ENCODE results near the gene ZFC3H1. TPM values are rescaled to one million over a fixed set of nuclear protein-coding genes. Genes with fewer than 3 reads are reported as not detected.

The ZFC3H1 gene
- total and polyA plus RNA-seq, 12 donors: 6.9 to 26.5 (median 17.2) TPM

DNA sequence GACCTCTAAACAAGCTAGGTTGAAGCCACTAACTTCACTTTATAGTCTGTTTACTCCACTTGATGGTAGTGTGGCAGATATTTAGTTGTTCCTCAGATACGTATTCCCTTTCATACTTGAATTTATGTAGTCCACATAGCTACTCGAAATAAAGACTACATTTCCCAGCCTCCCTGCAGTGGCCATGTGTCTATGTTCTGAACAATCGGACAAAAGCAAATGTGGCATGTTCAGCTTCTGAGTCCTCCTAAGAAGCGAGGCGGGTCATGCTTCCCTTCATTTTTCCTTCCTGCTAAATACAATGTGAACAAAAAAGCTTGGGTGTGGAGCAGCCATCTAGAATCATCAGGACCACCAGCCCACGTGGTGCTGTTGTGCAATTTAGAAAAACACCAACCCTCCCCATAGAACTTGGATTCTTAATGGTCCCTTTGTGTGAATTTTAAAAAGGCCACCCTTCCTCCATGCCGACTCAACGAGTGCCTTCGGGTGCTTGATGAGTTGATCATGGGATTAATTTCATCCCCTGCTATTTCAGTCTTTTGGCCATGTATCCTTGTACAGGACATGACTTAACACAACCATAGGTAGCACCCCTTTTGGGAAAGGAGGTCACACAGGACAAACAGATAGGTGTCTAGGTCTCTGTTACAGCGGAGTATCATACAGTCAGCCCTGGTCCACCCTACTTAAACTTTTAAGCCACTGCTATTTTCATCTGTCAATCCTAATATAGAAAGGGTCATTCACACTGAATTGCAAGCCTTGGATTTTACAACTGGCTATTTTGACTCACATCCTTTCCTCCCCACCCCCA, 60.7 kb downstream of the ZFC3H1 start:
- Histone ChIP-seq H3K4me3 (no peak overlapping the region), H3K4me1 (peaks cover 0 to 5% (median 0%) of the 10 kb centered on the region in 9 donors), H3K36me3 (peaks cover 0 to 31% (median 0%) of the 10 kb centered on the region in 9 donors), H3K27me3 (peaks cover 0 to 5% (median 0%) of the 10 kb centered on the region in 7 donors), H3K27ac (no peak overlapping the region), H3K9me3 (peaks cover 0 to 7% (median 0%) of the 10 kb centered on the region in 11 donors)
- no peak for DNase-seq
- TF ChIP-seq, protein P1, sequence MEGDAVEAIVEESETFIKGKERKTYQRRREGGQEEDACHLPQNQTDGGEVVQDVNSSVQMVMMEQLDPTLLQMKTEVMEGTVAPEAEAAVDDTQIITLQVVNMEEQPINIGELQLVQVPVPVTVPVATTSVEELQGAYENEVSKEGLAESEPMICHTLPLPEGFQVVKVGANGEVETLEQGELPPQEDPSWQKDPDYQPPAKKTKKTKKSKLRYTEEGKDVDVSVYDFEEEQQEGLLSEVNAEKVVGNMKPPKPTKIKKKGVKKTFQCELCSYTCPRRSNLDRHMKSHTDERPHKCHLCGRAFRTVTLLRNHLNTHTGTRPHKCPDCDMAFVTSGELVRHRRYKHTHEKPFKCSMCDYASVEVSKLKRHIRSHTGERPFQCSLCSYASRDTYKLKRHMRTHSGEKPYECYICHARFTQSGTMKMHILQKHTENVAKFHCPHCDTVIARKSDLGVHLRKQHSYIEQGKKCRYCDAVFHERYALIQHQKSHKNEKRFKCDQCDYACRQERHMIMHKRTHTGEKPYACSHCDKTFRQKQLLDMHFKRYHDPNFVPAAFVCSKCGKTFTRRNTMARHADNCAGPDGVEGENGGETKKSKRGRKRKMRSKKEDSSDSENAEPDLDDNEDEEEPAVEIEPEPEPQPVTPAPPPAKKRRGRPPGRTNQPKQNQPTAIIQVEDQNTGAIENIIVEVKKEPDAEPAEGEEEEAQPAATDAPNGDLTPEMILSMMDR (IDR thresholded peaks at IDR 0.05): no peak
- peak in 5 of 8 donors; percentile 21 to 47 (median 33) for ATAC-seq
- intact Hi-C loops (cut with DNase I): no loop called here
- WGBS, 2 donors: 66 to 75% methylated on average over 10 of the region's 10 CpGs

DNA sequence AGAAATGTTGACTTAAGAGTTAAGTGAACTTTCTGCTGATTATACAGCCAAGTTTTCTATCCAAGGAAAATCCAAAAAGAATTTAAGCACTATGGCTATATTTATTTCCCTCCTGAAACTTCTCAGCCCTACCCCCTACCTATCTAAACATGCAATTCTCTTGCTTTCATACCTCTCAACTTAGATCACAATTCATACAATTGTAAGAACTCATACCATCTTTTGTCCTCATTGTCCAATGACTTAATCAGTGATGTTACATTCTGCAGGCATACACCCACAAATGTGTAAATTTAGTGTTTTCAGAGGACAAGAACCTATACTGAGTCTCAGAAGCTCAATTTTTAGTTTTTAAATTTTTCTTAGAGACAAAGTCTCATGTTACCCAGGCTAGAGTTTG, 62.1 kb downstream of the ZFC3H1 start:
- Histone ChIP-seq H3K27ac (no peak overlapping the region), H3K36me3 (peaks cover 0 to 16% (median 0%) of the 10 kb centered on the region in 9 donors), H3K9me3 (peaks cover 0 to 7% (median 0%) of the 10 kb centered on the region in 11 donors), H3K4me3 (no peak overlapping the region), H3K4me1 (peaks cover 0 to 5% (median 0%) of the 10 kb centered on the region in 9 donors), H3K27me3 (peaks cover 0 to 14% (median 0%) of the 10 kb centered on the region in 7 donors)
- intact Hi-C loops (cut with DNase I): no loop called here
- DNase-seq: no peak
- no peak for ATAC-seq
- TF ChIP-seq, protein P1 (IDR thresholded peaks at IDR 0.05): no peak

DNA sequence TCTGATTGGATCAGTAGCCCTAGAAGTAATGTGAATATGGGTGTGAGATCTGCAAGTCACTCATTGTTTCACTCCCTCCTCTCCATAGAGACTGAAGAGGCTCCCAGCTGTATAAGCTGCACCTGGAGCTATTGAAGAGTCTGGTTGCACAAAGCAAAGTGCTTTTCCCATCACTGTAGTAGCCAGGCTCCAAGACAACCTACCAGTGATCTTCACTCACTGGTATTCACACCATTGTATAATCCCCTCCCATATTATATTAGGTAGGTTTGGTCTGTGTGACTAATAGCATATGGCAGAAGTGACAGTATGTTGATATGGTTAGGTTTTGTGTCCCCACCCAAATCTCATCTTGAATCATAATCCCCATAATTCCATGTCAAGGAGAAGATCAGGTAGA, 64.4 kb downstream of the ZFC3H1 start:
- Histone ChIP-seq H3K9me3 (peaks cover 0 to 7% (median 0%) of the 10 kb centered on the region in 11 donors), H3K27me3 (peaks cover 0 to 35% (median 3%) of the 10 kb centered on the region in 7 donors), H3K4me1 (peaks cover 0 to 5% (median 0%) of the 10 kb centered on the region in 9 donors), H3K4me3 (no peak overlapping the region), H3K27ac (no peak overlapping the region), H3K36me3 (no peaks in the 10 kb centered on the region)
- intact Hi-C loops (cut with DNase I): no loop called here
- TF ChIP-seq, protein P1 (IDR thresholded peaks at IDR 0.05): no peak
- ATAC-seq (no peak), DNase-seq (no peak)

DNA sequence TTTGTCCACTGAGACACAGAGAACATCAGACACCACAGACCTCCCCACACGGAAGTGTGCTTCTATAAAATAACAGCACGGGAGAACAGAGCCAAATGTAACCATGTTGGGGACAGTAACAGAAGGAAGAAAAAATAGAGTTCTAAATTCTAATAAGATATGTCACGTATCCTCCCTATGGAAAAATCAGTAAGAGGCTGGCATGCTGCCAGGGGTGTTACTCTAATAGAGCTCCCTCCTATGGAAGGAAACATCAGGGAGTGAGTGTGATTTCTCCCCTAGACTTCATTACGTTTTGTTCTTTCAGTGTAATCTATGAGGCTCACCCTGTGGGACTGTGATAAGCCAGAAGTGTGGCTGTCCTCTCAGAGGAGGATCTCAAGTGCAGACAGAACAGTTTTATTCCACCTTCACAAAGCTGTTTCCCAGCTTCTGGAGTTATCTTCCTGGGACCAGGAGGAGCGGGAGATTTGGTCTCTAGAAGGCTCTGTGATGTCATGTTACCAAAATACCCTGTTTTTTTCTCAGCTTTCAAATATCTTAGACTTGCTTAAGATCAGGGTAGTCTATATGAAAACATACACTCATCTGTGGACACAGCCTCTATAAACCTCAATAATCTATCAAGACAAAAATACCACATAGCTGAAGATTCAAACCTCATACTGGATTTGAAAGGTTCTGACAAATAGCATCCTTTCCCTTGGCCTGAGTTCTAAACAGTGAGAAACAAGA, 69.3 kb downstream of the ZFC3H1 start:
- TF ChIP-seq, protein P1 (IDR thresholded peaks at IDR 0.05): no peak
- Histone ChIP-seq H3K9me3 (no peaks in the 10 kb centered on the region), H3K36me3 (no peaks in the 10 kb centered on the region), H3K4me3 (peak overlapping the region in 5 of 10 donors; percentile 17 to 33 (median 30)), H3K27me3 (peaks cover 0 to 57% (median 15%) of the 10 kb centered on the region in 7 donors), H3K27ac (no peak overlapping the region), H3K4me1 (no peaks in the 10 kb centered on the region)
- DNase-seq (peak in 1 of 2 donors; percentile 8), ATAC-seq (peak in 2 of 8 donors; percentile 7 to 50)
- 24 to 27% methylated on average over 5 of the region's 5 CpGs for WGBS, 2 donors
- intact Hi-C loops (cut with DNase I): no loop called here

Data from heart right ventricle (tissue), 16 donors.